Natural killer cell treated with Interleukin-12 subunit alpha and Interleukin-12 subunit beta and Interleukin-15 and Interleukin-18, amount 100 ng/mL, for 72 hours (primary cell): ENCODE measurements around the gene TUBB3. TPM values are rescaled to one million over a fixed set of nuclear protein-coding genes. Genes with fewer than 3 reads are reported as not detected.

ENCODE experiments used
- ATAC-seq, 2 donors: fragments of 150-1000 bp; cut with Tn5 transposase in 1 of 2; sonication (Bioruptor Pico), chemical (Tn5 transposase) in 1 of 2; 2 replicates each; pipeline ENCODE4 v1.10.0; 2021
- DNase-seq: peaks from one replicate; pipeline ENCODE4 v3.0.0; 2022; ENCODE audit warnings: low spot score
- H3K27ac Mint-ChIP-seq, 2 donors: 1 replicate in 1 of 2; 2 replicates in 1 of 2; pipeline ENCODE4 v1.8.0; 2022; ENCODE audit warnings: mixed read lengths in 2 of 2, mild to moderate bottlenecking in 1 of 2, moderate library complexity in 1 of 2
- H3K27me3 Mint-ChIP-seq, 2 donors: 1 replicate in 1 of 2; 2 replicates in 1 of 2; pipeline ENCODE4 v1.8.0; 2022; ENCODE audit warnings: mixed read lengths in 2 of 2
- H3K36me3 Mint-ChIP-seq: one replicate; pipeline ENCODE4 v1.8.0; 2022; ENCODE audit warnings: mixed read lengths
- H3K4me1 Mint-ChIP-seq, 2 donors: 1 replicate in 1 of 2; 2 replicates in 1 of 2; pipeline ENCODE4 v1.8.0; 2022; ENCODE audit warnings: low read depth in 2 of 2, mixed read lengths in 2 of 2, mild to moderate bottlenecking in 1 of 2
- H3K4me3 Mint-ChIP-seq: one replicate; pipeline ENCODE4 v1.8.0; 2022; ENCODE audit warnings: mixed read lengths
- H3K9me3 Mint-ChIP-seq: 2 replicates; pipeline ENCODE4 v1.8.0; 2022; ENCODE audit warnings: mixed read lengths
- total RNA-seq, 2 donors: library from RNA; stranded (reverse); gene quantifications; one replicate each; pipeline ENCODE4 v1.2.3, GENCODE V29; 2022

The TUBB3 gene
- total RNA-seq, 2 donors from 2014 or later, result 9.6 to 10.9 TPM

DNA sequence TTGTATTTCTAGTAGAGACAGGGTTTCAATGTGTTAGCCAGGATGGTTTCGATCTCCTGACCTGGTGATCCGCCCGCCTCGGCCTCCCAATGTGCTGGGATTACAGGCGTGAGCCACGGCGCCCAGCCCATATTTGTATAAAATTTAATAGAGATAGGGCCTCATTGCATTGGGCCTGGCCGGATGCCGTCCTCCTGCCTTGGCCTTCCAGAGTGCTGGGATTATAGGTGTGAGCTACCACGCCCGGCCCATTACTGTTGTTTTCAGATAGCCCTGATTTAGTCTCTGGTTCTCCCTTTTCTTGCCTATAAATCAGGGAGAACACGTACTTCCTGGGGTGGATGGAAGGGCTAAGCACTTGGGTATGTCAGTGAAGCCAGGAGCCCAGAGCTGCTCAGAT lies 28.9 kb downstream of the TUBB3 start:
- H3K27me3 Mint-ChIP-seq, result peaks cover 0 to 2% of the 10 kb centered on the region in 2 donors

DNA sequence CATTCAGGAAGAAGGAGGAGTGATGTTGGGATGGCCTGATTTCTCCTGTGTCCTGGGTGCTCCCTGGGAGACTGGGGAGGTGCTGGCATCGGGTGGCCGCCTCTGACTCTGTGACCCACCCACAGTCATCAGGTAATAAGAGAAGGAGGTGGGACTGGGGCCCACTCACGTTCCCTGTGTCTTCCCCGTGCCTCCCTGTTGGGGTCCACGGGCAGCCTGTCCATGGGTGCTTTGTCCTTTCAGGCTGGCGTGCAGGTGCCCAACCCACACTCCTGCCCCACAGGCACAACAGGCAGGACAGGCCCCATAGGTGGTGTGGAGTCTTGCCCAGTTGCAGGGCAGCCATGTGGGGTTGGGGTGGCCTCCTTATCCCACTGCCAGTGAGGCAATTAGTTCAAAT lies 29.4 kb downstream of the TUBB3 start:
- Mint-ChIP-seq H3K4me3 (no peak overlapping the region), H3K36me3 (no peaks in the 10 kb centered on the region), H3K27me3 (peaks cover 0 to under 1% of the 10 kb centered on the region in 2 donors), H3K27ac (no peak overlapping the region), H3K4me1 (peaks cover 0 to 8% of the 10 kb centered on the region in 2 donors), H3K9me3 (no peaks in the 10 kb centered on the region)
- no peak for ATAC-seq
- DNase-seq, result no peak

More for the DNA sequence above, 28.9 kb downstream of the TUBB3 start:
- no peak overlapping the region for H3K27ac Mint-ChIP-seq
- no peaks in the 10 kb centered on the region for H3K36me3 Mint-ChIP-seq
- H3K4me1 Mint-ChIP-seq, result peaks cover 0 to 9% of the 10 kb centered on the region in 2 donors
- H3K4me3 Mint-ChIP-seq, result no peak overlapping the region
- ATAC-seq, result no peak
- no peak for DNase-seq
- H3K9me3 Mint-ChIP-seq, result no peaks in the 10 kb centered on the region

DNA sequence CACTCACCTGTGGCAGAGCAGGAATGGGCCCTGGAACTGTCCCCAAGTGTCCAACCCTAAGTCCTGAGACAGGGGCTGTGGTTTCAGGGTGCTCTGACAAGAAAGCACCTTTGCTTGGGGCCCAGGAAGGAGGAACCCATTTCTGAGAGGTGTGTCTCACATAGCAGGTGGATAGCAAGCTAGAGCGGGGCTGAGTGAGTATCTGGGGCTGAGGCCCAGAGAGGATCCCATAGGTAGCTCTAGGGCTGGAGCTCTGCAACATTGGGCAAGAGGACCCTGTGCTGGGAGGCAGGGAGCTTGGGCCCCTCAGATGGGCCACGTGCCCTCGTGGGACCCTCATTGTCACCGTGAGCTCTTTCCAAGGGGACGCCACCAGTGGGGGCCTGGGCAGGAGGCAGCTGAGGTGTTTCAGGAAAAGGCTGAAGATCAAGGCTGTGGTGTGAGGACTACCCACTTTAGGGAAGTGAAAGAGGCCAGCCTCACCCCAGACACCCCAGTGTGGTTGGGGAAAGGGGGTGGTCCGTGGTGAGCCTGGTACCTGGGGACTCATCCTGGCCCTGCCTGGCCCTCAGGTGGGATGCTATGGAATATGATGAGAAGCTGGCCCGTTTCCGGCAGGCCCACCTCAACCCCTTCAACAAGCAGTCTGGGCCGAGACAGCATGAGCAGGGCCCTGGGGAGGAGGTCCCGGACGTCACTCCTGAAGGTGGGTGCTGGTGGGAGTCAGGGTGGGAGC lies 30.7 kb downstream of the TUBB3 start:
- no peaks in the 10 kb centered on the region for H3K27me3 Mint-ChIP-seq
- peaks cover 0 to 11% of the 10 kb centered on the region in 2 donors for H3K4me1 Mint-ChIP-seq
- H3K4me3 Mint-ChIP-seq, result no peak overlapping the region
- no peak for DNase-seq
- ATAC-seq, result no peak
- H3K27ac Mint-ChIP-seq, result no peak overlapping the region
- no peaks in the 10 kb centered on the region for H3K9me3 Mint-ChIP-seq
- H3K36me3 Mint-ChIP-seq, result peaks cover 8% of the 10 kb centered on the region

DNA sequence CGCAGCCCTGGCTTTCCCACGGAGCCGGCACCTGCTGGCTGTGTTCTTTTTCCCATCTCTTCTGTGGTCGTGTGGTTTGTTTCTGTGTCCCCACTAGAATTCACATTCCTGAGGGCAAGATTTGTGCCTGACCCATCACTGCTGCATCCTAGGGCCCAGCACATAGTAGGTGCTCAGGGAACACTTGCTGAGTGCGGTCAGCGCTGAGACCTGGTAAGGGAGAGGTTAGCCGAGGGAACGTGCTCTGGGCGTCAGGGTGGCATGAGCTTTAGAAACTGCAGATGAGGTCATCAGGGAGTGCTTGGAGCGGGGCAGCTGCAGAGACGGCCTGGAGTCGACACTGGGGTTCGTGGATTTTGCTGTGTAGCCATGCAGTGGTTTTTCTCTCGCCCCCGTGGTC lies 31.3 kb downstream of the TUBB3 start:
- H3K27me3 Mint-ChIP-seq, result no peaks in the 10 kb centered on the region
- peaks cover 0 to 12% of the 10 kb centered on the region in 2 donors for H3K4me1 Mint-ChIP-seq
- no peaks in the 10 kb centered on the region for H3K9me3 Mint-ChIP-seq
- no peak overlapping the region for H3K27ac Mint-ChIP-seq
- no peak for ATAC-seq
- peak; percentile 32 for DNase-seq
- peaks cover 12% of the 10 kb centered on the region for H3K36me3 Mint-ChIP-seq
- no peak overlapping the region for H3K4me3 Mint-ChIP-seq

DNA sequence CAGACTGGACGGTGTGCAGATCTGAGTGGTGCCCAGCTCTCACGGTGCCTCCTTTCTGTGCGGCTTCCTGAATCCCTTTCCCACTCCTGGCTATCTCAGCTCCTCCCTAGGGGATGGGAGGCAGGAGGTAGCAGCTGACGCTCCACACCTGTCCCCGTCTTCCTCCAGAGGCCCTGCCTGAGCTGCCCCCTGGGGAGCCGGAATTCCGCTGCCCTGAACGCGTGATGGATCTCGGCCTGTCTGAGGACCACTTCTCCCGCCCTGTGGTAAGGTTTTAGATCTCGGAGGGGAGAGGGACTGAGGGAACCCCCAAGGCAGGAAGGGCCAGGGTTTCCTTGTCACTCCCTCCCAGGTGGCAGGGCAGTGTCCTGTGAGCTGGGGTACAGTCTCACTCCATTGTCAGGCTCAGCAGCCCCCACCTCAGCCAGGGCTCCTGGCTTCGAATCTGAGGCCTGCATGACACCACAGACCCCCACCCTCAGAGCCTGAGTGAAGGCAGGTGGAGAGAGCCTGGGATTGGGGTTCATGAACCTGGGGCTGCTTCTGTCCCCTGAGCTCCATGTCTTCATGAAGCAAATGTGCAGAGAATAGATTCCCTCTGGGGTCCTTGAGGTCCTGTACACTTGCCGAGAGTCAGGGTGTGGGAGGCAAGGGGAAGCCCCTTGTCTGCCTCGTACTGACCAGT lies 32.0 kb downstream of the TUBB3 start:
- peaks cover 0 to 10% of the 10 kb centered on the region in 2 donors for H3K4me1 Mint-ChIP-seq
- peak; percentile 53 for DNase-seq
- ATAC-seq, result no peak
- no peaks in the 10 kb centered on the region for H3K27me3 Mint-ChIP-seq
- H3K4me3 Mint-ChIP-seq, result no peak overlapping the region
- no peak overlapping the region for H3K27ac Mint-ChIP-seq
- peaks cover 12% of the 10 kb centered on the region for H3K36me3 Mint-ChIP-seq
- H3K9me3 Mint-ChIP-seq, result no peaks in the 10 kb centered on the region

DNA sequence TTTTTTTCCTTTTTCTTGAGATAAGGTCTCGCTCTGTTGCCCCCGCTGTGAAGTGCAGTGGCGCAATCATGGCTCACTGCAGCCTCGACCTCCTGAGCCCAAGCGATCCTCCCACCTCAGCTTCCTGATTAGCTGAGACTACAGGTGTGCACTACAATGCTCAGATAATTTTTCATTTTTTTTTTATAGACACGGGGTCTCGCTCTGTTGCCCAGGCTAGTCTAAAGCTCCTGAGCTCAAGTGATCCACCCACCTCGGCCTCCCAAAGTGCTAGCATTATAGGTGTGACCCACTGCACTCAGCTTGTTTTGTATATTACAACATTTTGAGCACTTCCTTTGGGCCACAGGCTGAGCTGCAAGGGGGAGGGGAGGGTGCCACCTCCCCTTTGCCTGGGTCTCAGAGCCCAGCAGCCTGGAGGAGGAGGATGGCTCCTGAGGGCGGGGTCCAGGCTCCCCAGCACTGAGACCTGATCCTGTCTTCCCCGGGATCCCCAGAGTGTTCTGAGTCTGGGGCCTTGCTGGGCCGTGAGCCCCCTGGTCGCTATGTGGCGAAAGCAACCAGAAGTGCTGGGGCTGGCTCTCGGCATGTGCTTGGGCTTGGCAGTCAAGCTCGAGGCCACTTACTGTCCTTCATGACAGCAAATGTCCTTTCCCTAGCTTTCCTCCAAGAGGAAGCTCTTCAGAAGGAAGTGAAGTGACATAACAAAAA lies 33.5 kb downstream of the TUBB3 start:
- Mint-ChIP-seq H3K9me3 (no peaks in the 10 kb centered on the region), H3K27ac (no peak overlapping the region), H3K27me3 (no peaks in the 10 kb centered on the region), H3K4me1 (peaks cover 0 to 10% of the 10 kb centered on the region in 2 donors), H3K36me3 (peaks cover 12% of the 10 kb centered on the region), H3K4me3 (no peak overlapping the region)
- no peak for ATAC-seq
- peak; percentile 39 for DNase-seq

DNA sequence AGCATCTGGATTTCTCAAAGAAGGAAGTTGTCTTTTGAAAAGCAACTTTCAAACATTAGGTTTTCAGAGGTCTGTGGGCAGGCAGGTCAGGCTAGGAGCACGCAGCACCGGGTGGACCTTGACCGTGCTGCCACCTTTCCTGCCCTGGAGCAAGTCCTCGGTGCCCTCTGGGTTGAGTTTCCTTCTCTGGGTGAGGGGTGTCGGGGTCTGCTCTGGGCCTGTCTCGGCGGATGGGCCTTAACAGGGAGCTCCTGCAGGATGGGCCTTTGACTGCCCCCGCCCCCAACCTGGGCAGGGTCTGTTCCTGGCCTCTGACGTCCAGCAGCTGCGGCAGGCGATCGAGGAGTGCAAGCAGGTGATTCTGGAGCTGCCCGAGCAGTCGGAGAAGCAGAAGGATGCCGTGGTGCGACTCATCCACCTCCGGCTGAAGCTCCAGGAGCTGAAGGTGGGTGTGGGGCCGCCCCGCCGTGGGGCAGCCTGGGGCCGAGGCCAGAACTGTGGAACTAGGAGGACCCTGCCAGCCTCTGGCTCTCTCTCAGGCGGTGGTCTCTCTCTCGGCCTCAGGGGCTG lies 34.2 kb downstream of the TUBB3 start:
- no peak overlapping the region for H3K27ac Mint-ChIP-seq
- H3K4me3 Mint-ChIP-seq, result no peak overlapping the region
- H3K9me3 Mint-ChIP-seq, result no peaks in the 10 kb centered on the region
- DNase-seq (peak; percentile 53), ATAC-seq (no peak)
- peaks cover 0 to 10% of the 10 kb centered on the region in 2 donors for H3K4me1 Mint-ChIP-seq
- peaks cover 12% of the 10 kb centered on the region for H3K36me3 Mint-ChIP-seq
- no peaks in the 10 kb centered on the region for H3K27me3 Mint-ChIP-seq

DNA sequence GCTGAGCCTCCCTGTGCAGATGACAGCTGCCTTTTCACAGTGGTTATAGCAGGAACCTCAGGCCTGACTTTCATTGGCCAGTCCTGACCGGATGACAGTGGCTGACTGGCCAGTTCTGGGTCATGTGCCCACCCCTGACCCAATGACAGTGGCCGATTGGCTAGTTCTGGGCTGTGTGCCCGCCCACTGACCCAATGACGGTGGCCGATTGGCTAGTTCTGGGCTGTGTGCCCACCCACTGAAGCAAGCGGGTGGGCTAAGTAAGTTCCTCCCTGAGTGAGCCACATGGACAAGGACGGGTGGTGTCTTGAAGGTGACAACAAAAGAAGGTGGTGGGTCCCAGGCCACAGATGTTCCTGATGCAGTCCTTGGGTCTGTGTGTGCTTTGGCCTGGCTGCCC lies 34.9 kb downstream of the TUBB3 start:
- DNase-seq, result peak; percentile 44
- peaks cover 12% of the 10 kb centered on the region for H3K36me3 Mint-ChIP-seq
- H3K27me3 Mint-ChIP-seq, result no peaks in the 10 kb centered on the region
- peak; percentile 52 to 75 for ATAC-seq
- peaks cover 0 to 10% of the 10 kb centered on the region in 2 donors for H3K4me1 Mint-ChIP-seq
- H3K27ac Mint-ChIP-seq, result no peak overlapping the region
- H3K9me3 Mint-ChIP-seq, result no peaks in the 10 kb centered on the region
- no peak overlapping the region for H3K4me3 Mint-ChIP-seq

DNA sequence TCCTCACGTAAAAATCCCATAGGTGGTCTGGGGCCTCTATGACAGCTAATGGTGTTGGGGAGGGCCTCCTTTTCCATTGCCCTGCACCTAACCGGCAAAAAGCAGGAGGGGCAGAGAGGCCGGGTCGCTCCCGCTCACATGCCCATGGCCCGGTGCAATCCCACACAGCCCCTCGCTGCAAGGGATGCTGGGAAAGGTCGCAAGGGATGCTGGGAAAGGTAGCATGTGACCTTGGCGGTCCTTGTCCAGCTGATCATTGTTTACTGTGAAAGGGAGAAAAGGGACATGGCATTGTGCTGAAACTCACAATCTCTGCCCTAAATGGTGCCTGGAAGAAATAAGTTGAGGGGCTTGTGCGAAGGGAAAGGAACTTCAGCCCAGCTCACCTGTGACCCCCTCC lies 35.5 kb downstream of the TUBB3 start:
- Mint-ChIP-seq H3K4me1 (peaks cover 0 to 10% of the 10 kb centered on the region in 2 donors), H3K27ac (peak overlapping the region in 1 of 2 donors; percentile 57), H3K27me3 (no peaks in the 10 kb centered on the region), H3K4me3 (no peak overlapping the region), H3K36me3 (peaks cover 12% of the 10 kb centered on the region), H3K9me3 (no peaks in the 10 kb centered on the region)
- DNase-seq (peak; percentile 53), ATAC-seq (no peak)

DNA sequence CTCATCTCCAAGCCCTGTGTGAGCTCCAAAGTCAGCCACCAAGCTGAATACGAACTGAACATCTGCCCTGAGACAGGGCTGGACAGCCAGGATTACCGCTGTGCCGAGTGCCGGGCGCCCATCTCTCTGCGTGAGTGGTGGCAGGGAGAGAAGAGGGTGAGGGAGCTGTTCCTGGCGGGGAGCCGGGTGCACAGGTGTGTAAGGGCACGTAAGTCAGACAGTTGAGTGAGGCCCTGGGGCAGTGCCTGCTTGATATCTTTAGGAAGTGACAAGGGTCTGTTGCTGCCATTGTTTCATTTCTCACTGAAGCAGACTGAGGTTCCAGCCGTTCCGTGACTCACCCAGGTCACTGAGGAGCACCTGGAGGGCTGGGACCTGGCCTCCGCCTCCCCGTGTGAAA lies 37.8 kb downstream of the TUBB3 start:
- ATAC-seq, result no peak
- Mint-ChIP-seq H3K36me3 (peaks cover 12% of the 10 kb centered on the region), H3K27ac (no peak overlapping the region), H3K4me1 (peaks cover 0 to 6% of the 10 kb centered on the region in 2 donors), H3K27me3 (no peaks in the 10 kb centered on the region), H3K9me3 (no peaks in the 10 kb centered on the region), H3K4me3 (no peak overlapping the region)
- DNase-seq, result peak; percentile 22

DNA sequence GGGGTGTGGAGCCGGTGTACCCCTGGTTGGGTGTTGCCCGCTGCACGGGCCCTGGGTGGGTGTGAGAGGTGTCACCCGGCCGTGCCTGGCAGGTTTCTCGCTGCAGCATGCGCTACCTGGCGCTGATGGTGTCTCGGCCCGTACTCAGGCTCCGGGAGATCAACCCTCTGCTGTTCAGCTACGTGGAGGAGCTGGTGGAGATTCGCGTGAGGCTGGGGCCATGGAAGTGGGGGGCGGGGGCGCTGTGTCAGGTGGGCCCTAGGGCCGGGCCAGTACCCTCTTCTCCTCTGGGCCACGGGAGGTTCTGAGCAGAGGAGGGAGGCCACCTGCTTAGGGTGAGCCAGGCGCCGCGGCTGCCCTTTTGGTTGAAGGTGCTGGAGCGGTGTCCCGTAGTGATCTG lies 38.8 kb downstream of the TUBB3 start:
- H3K9me3 Mint-ChIP-seq, result no peaks in the 10 kb centered on the region
- ATAC-seq (no peak), DNase-seq (peak; percentile 48)
- H3K4me1 Mint-ChIP-seq, result peaks cover 0 to 6% of the 10 kb centered on the region in 2 donors
- no peak overlapping the region for H3K27ac Mint-ChIP-seq
- H3K27me3 Mint-ChIP-seq, result no peaks in the 10 kb centered on the region
- H3K36me3 Mint-ChIP-seq, result peaks cover 12% of the 10 kb centered on the region
- no peak overlapping the region for H3K4me3 Mint-ChIP-seq

DNA sequence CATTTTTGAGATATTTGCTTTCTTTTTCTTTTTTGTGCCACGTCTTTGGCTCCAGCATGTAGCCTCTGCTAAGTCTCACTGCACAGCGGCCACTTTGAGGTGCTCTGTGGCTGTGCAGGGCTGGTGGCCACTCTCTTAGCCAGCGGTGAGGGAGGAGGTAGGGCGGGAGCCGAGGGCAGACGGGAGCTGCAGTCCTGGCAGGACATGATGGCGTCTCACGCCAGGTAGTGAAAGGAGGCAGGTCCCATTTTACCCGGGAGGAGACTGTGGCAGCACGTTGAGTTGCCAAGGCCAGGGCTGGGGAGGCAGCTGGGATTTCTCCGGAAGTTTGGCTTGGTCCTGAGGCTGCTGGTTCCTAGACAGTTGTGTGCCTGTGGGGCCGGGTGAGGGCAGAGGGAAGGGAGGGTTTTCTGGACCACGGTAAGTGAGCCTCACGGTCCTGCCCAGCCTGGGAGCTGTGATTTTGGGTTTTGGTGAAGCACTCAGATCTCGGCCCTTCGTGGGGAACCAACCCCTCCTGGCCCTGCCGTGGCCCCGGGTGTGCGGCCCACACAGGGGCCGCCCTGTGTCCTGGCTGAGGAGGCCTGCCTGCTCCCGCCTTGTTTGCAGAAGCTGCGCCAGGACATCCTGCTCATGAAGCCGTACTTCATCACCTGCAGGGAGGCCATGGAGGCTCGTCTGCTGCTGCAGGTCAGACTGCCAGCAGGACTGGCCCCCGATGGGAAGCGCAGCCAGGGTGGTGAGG lies 39.8 kb downstream of the TUBB3 start:
- Mint-ChIP-seq H3K27ac (no peak overlapping the region), H3K9me3 (no peaks in the 10 kb centered on the region), H3K27me3 (no peaks in the 10 kb centered on the region), H3K4me3 (no peak overlapping the region), H3K4me1 (peaks cover 0 to 9% of the 10 kb centered on the region in 2 donors), H3K36me3 (peaks cover 12% of the 10 kb centered on the region)
- DNase-seq (no peak), ATAC-seq (no peak)

DNA sequence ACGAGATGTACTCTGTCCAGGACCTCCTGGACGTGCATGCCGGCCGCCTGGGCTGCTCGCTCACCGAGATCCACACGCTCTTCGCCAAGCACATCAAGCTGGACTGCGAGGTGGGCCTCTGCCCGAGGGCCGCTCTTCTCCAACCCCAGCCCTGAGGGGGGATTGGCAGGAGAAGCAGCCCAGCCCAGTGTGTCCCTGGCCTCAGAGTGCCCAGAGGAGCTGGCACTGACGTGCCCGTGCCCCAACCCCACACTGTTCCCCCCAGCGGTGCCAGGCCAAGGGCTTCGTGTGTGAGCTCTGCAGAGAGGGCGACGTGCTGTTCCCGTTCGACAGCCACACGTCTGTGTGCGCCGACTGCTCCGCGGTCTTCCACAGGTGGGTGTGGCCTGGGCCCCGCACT lies 41.1 kb downstream of the TUBB3 start:
- no peaks in the 10 kb centered on the region for H3K27me3 Mint-ChIP-seq
- ATAC-seq (no peak), DNase-seq (no peak)
- H3K27ac Mint-ChIP-seq, result no peak overlapping the region
- no peaks in the 10 kb centered on the region for H3K9me3 Mint-ChIP-seq
- no peaks in the 10 kb centered on the region for H3K36me3 Mint-ChIP-seq
- peaks cover 0 to 2% of the 10 kb centered on the region in 2 donors for H3K4me1 Mint-ChIP-seq
- no peak overlapping the region for H3K4me3 Mint-ChIP-seq
